PC-3 (cell line): ENCODE data around the gene NDC80.

ENCODE experiments used
- EZH2phosphoT487 ChIP-seq: fragments of 300-600 bp; sonication (generic); IDR thresholded peaks from 2 replicates; pipeline ENCODE4 v1.6.1; 2018; ENCODE audit warnings: mild to moderate bottlenecking, antibody characterized with exemption, low read length, borderline replicate concordance
- TF ChIP-seq, protein P1 (sequence below): fragments of 300-600 bp; sonication (generic); conservative IDR thresholded peaks from 2 replicates; pipeline ENCODE4 v1.5.1; 2017; ENCODE audit warnings: antibody characterized with exemption, low read depth, mild to moderate bottlenecking, low read length

DNA sequence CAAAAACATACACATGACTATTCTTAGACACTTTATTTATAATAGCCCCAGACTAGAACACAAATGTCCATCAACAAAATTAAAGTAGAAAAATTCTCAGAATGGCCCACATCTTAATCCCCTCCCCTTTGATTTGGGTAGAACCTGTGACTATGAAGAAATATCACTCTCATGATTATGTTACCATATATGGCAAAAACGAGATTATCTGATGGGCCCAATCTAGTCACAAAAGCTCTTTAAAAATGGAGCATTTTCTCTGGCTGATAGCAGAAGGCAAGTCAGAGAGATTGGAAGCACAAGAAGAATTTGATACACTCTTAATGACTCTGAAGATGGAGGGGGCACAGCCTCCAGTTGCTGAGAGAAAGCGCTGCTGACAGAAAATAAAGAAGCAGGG is 39.6 kb upstream of the NDC80 start:
- TF ChIP-seq, protein P1, sequence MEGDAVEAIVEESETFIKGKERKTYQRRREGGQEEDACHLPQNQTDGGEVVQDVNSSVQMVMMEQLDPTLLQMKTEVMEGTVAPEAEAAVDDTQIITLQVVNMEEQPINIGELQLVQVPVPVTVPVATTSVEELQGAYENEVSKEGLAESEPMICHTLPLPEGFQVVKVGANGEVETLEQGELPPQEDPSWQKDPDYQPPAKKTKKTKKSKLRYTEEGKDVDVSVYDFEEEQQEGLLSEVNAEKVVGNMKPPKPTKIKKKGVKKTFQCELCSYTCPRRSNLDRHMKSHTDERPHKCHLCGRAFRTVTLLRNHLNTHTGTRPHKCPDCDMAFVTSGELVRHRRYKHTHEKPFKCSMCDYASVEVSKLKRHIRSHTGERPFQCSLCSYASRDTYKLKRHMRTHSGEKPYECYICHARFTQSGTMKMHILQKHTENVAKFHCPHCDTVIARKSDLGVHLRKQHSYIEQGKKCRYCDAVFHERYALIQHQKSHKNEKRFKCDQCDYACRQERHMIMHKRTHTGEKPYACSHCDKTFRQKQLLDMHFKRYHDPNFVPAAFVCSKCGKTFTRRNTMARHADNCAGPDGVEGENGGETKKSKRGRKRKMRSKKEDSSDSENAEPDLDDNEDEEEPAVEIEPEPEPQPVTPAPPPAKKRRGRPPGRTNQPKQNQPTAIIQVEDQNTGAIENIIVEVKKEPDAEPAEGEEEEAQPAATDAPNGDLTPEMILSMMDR: no peak
- TF ChIP-seq EZH2phosphoT487: no peak
